Measurements from ENCODE around the gene DRD4.

Gene DRD4

GRCh38 chr11:610146-610801 is 26.8 kb upstream of the DRD4 start:
- no peak for DNase-seq

- no peak for DNase-seq
Observed at GRCh38 chr11:611001-611996, 25.8 kb upstream of the DRD4 start.

GRCh38 chr11:612201-612960 is 24.7 kb upstream of the DRD4 start:
- DNase-seq, result no peak

- DNase-seq, result no peak
Observed at GRCh38 chr11:612961-613300, 24.1 kb upstream of the DRD4 start.

GRCh38 chr11:613369-613968 is 23.6 kb upstream of the DRD4 start:
- DNase-seq, result no peak

- DNase-seq, result no peak
Observed at GRCh38 chr11:614021-614622, 22.9 kb upstream of the DRD4 start.

GRCh38 chr11:614623-615503 is 22.2 kb upstream of the DRD4 start:
- DNase-seq, result no peak

- peak; percentile 66 for DNase-seq
Observed at GRCh38 chr11:615504-616319, 21.4 kb upstream of the DRD4 start, which contains the start of gene IRF7. Gene IRF7, minus strand, starts transcription at chr11:615950. Its CDS starts 586 bp downstream, at chr11:615364.

- DNase-seq, result no peak
Observed at GRCh38 chr11:616320-617198, 20.5 kb upstream of the DRD4 start.

GRCh38 chr11:617199-617911 is 19.7 kb upstream of the DRD4 start:
- no peak for DNase-seq

- no peak for DNase-seq
Observed at GRCh38 chr11:617912-618682, 19.0 kb upstream of the DRD4 start.

GRCh38 chr11:618856-619627 is 18.0 kb upstream of the DRD4 start:
- no peak for DNase-seq

- no peak for DNase-seq
Observed at GRCh38 chr11:619628-620050, 17.4 kb upstream of the DRD4 start.

GRCh38 chr11:620201-620600 is 16.9 kb upstream of the DRD4 start:
- DNase-seq, result no peak

- no peak for DNase-seq
Observed at GRCh38 chr11:620935-621814, 15.9 kb upstream of the DRD4 start.

GRCh38 chr11:621838-622237 is 15.2 kb upstream of the DRD4 start:
- no peak for DNase-seq
